Gastroesophageal sphincter (tissue), 3 donors: ENCODE results near the gene FRMD6.

ENCODE experiments used
- CTCF ChIP-seq, 4 experiments: fragments of 200-600 bp in 2 of 4; fragments of 450-650 bp in 2 of 4; sonication (generic) in 1 of 4; IDR thresholded peaks; one replicate each; pipeline ENCODE4 v1.5.1; 2017 to 2019; ENCODE audit warnings: antibody characterized with exemption in 4 of 4, mild to moderate bottlenecking in 2 of 4, moderate library complexity in 2 of 4
- EP300 ChIP-seq: sonication (generic); formaldehyde crosslinking; IDR thresholded peaks from one replicate; pipeline ENCODE4 v1.6.1; 2017; ENCODE audit warnings: antibody characterized with exemption, mild to moderate bottlenecking

DNA sequence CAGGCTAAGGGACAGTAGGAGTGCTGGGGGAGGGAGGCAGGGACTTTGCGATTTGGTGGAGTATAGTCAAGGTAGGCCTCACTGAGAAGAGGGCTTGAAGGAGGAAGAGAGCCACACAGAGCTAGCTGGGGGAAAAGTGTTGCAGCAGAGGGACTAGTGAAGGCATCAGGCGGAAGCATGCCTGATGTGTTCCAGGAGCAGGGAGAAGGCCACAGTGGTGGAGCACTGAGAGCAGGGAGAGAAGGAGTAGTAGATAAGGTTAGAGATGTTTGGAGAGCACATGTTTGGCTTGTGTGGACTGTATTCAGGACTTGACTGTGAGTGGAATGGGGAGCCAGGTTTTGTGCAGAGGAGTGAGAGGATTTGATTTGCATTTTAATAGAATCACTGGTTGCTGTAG, 9.0 kb downstream of the FRMD6 start:
- TF ChIP-seq CTCF (IDR thresholded peaks at IDR 0.05), result no peak
- no peak for TF ChIP-seq EP300
